ENCODE data around the gene TECPR2.

TECPR2 gene

DNA sequence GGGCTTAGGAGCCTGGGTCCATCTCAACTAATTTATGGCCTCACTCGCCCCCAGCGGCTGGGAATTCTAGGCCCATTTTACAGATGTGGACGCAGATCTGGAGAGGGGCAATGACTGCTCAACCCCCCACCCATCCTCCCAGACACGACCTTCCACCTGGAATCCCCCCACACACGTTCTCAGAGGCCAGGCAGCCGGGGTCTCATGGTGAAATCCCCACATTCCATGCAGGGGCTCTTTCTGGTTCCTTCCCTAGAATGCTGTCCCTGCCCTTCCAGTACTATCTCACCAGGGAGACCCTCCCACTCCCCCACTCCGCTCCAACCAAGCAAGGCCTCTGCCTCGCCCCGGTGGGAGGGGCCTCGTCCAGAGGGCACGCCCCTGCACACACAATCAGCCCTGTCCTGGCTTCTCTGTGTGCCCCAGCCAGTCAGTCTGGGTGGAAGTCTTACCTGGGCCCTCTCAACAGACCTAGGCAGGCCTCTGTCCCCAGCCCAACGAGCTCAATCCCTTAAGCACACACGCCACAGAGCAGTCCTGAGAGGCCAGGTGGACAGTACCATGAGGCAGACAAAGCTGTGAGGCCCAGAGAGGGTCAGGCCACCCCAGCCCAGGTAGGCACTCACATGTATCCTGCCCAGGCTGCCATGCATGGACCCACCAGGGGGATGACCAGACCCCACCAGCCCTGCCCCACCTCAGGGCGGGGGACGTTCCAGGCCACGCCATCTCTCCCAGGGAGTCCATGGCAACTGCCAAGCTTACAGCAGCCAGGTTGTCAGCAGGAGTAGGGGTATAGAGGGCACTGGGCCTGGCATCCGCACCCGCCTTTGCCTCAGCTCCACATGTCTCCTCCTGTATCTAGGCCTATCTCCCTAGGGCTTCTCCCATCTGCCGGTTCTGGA, 148.1 kb downstream of the TECPR2 start:
- TF ChIP-seq CTCF (IDR thresholded peaks at IDR 0.05; ENCODE audit: insufficient read depth, low read depth, low read length, missing control alignments) = no peak
- peak; percentile 39 for DNase-seq (ENCODE audit: low read depth)
- peak overlapping the region; percentile 52 for H3K4me3 ChIP-seq (ENCODE audit: low read length)

- no peak for DNase-seq (ENCODE audit: low read depth)
- no peak for TF ChIP-seq CTCF (IDR thresholded peaks at IDR 0.05; ENCODE audit: insufficient read depth, low read depth, low read length, missing control alignments)
- H3K4me3 ChIP-seq (ENCODE audit: low read length) = no peak overlapping the region
Observed at GRCh38 chr14:102511538-102511937, 148.8 kb downstream of the TECPR2 start.

DNA sequence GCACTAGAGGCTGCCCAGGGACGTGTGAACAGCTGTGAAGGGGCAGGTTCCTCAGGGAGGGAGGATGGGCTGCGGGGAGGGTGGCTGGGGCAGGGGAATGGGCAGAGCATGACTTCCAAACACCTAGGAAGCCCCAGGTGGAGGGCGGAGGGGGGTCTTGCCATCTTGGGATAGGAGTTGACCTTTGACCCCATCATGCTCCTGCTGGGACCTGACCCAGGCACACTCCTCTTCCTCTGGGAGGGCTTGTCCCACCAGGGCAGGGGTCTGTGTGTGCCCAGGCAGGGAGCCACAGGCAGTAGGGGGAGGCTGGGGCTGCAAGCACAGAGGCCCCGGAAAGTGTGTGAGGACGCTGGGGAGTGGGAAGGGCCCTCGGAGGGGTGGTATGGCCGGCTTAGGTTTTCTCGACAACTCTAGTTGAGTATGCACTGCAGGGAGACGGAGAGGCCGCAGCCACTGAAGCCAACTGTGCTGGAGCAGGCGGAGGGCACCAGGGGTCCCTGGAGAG, 150.1 kb downstream of the TECPR2 start:
- no peak for DNase-seq (ENCODE audit: low read depth)
- no peak for TF ChIP-seq CTCF (IDR thresholded peaks at IDR 0.05; ENCODE audit: insufficient read depth, low read depth, low read length, missing control alignments)
- H3K4me3 ChIP-seq (ENCODE audit: low read length) = no peak overlapping the region

DNA sequence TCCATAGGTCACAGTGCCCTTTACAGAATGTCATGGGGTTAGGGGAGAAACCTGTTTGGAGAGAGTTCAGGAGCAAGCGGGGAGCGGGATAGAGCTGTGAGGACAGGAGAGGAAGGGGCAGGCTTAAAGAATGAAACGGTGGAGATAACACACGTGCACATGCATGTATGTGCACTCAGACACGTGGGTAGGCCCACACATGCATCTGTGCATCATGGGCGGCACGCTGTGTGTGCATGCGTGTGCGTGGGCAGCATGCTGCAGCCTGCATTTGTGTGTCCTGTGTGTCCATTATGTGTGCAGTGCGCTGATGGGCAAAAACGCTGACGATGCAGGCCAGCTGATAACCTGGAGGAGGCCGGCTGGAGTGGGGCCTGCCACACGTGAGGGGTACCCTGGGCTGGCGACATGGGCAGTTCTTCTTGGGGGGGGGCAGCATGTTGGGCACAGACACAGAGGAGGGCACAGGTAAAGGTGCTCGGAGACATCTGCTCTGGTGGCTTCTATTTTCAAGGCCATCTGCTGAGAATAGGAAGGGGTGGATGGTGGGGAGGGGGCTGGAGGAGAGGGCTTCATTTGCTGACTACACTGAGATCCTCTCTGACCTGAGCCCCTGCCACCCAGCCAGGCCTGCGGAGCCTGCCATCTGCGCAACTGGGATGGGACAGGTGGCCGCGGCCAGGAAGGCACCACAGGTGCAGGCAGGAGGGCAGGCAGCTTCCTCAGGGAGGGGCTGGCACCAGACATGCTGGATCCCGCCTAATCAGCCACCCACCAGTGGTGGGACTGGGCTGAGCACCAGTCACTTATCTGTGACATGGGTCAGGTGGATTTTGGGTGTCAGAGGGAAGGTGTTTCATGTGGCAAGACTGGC, 151.4 kb downstream of the TECPR2 start:
- H3K4me3 ChIP-seq (ENCODE audit: low read length) = no peak overlapping the region
- no peak for DNase-seq (ENCODE audit: low read depth)
- TF ChIP-seq CTCF (IDR thresholded peaks at IDR 0.05; ENCODE audit: insufficient read depth, low read depth, low read length, missing control alignments) = no peak

- no peak for DNase-seq (ENCODE audit: low read depth)
- no peak for TF ChIP-seq CTCF (IDR thresholded peaks at IDR 0.05; ENCODE audit: insufficient read depth, low read depth, low read length, missing control alignments)
Observed at GRCh38 chr14:102514987-102515733, 152.4 kb downstream of the TECPR2 start.

More at GRCh38 chr14:102514987-102515733, 152.4 kb downstream of the TECPR2 start:
- no peak overlapping the region for H3K4me3 ChIP-seq (ENCODE audit: low read length)
